NCI-H2196 treated with DMSO at 0.1 percent for 48 hours (cell line): ENCODE results near the gene SLC24A3.
"Not testable (repeated sequence)": the region's sequence is repeated elsewhere in the genome, so short reads cannot be mapped to it uniquely, and the experiment has no call there.

Experiments
- DNase-seq: peaks from one replicate; lab custom pipeline; 2025; ENCODE audit not compliant: unreplicated experiment; lab: John Stamatoyannopoulos, UW

SLC24A3 gene

GRCh38 chr20:19727251-19727847 lies 514.9 kb downstream of the SLC24A3 start:
- no peak for DNase-seq

- no peak for DNase-seq
These were observed 517.2 kb downstream of the SLC24A3 start for GRCh38 chr20:19729672-19730071.

GRCh38 chr20:19730706-19731105 lies 518.3 kb downstream of the SLC24A3 start:
- no peak for DNase-seq

GRCh38 chr20:19734811-19735210 lies 522.4 kb downstream of the SLC24A3 start:
- no peak for DNase-seq

- no peak for DNase-seq
These were observed 523.0 kb downstream of the SLC24A3 start for GRCh38 chr20:19735446-19735845.

GRCh38 chr20:19737025-19737424 lies 524.6 kb downstream of the SLC24A3 start:
- DNase-seq = no peak

GRCh38 chr20:19738951-19739350 lies 526.5 kb downstream of the SLC24A3 start:
- no peak for DNase-seq

GRCh38 chr20:19739351-19739750 lies 526.9 kb downstream of the SLC24A3 start:
- DNase-seq = no peak

- no peak for DNase-seq
These were observed 528.1 kb downstream of the SLC24A3 start for GRCh38 chr20:19740512-19740911.

GRCh38 chr20:19741924-19742323 lies 529.5 kb downstream of the SLC24A3 start:
- DNase-seq = no peak

- DNase-seq = no peak
These were observed 530.7 kb downstream of the SLC24A3 start for GRCh38 chr20:19742974-19743639.

GRCh38 chr20:19743640-19743995 lies 531.2 kb downstream of the SLC24A3 start:
- DNase-seq = no peak

- no peak for DNase-seq
These were observed 532.7 kb downstream of the SLC24A3 start for GRCh38 chr20:19745106-19745505.

GRCh38 chr20:19745584-19745983 lies 533.1 kb downstream of the SLC24A3 start:
- DNase-seq = no peak

GRCh38 chr20:19746396-19746795 lies 534.0 kb downstream of the SLC24A3 start:
- DNase-seq = no peak

- DNase-seq = no peak
These were observed 535.5 kb downstream of the SLC24A3 start for GRCh38 chr20:19747903-19748302.

- no peak for DNase-seq
These were observed 536.2 kb downstream of the SLC24A3 start for GRCh38 chr20:19748681-19749080.

GRCh38 chr20:19749618-19750071 lies 537.2 kb downstream of the SLC24A3 start:
- no peak for DNase-seq

GRCh38 chr20:19750101-19750606 lies 537.7 kb downstream of the SLC24A3 start:
- no peak for DNase-seq

- DNase-seq = no peak
These were observed 538.6 kb downstream of the SLC24A3 start for GRCh38 chr20:19750907-19751636.

GRCh38 chr20:19754201-19754600 lies 541.8 kb downstream of the SLC24A3 start:
- DNase-seq = not testable (repeated sequence)
